Large intestine (tissue), 3 donors: Measurements from ENCODE around the gene IGLL1. TPM values are rescaled to one million over a fixed set of nuclear protein-coding genes. Genes with fewer than 3 reads are reported as not detected.

Source experiments
- DNase-seq, 2 donors: peaks; one replicate each; pipeline versions ENCODE4 v3.0.0 to v3.0.0-alpha.2; 2013
- H3K27ac ChIP-seq: one replicate; pipeline ENCODE4 v1.5.1; 2013; ENCODE audit warnings: low read length
- H3K27me3 ChIP-seq: 2 replicates; pipeline ENCODE4 v1.6.1; 2013; ENCODE audit warnings: low read length; ENCODE audit not compliant: control insufficient read depth, insufficient read depth
- H3K36me3 ChIP-seq: 2 replicates; pipeline ENCODE4 v1.6.1; 2013; ENCODE audit warnings: low read length; ENCODE audit not compliant: control insufficient read depth, insufficient read depth
- H3K4me1 ChIP-seq: one replicate; pipeline ENCODE4 v1.6.1; 2013; ENCODE audit warnings: low read length; ENCODE audit not compliant: control insufficient read depth, insufficient read depth
- H3K4me3 ChIP-seq: one replicate; pipeline ENCODE4 v1.5.1; 2013; ENCODE audit warnings: low read length
- H3K9me3 ChIP-seq: one replicate; pipeline ENCODE4 v1.6.1; 2013; ENCODE audit warnings: mild to moderate bottlenecking, low read depth, low read length, moderate library complexity; ENCODE audit not compliant: control insufficient read depth
- WGBS: methylation state at CpG from one replicate; pipeline ENCODE4 v1.1.5; 2013; ENCODE audit warnings: low lambda C conversion rate; ENCODE audit not compliant: insufficient coverage; 5-methylcytosine and 5-hydroxymethylcytosine counted together
- polyA plus RNA-seq: library from polyadenylated mRNA; unstranded; fragments of 120-200 nt; gene quantifications from one replicate; pipeline ENCODE4 v1.2.1, GENCODE V29; 2013

Gene IGLL1
- polyA plus RNA-seq, 1 donor, result 0.60 TPM

GRCh38 chr22:23591201-23591791 is 11.2 kb upstream of the IGLL1 start:
- peak; percentile 26 to 34 for DNase-seq
- H3K4me1 ChIP-seq, result no peaks in the 10 kb centered on the region
- H3K27me3 ChIP-seq, result no peaks in the 10 kb centered on the region
- WGBS, result no CpG with 5 or more reads among the region's 11 CpGs
- no peak overlapping the region for H3K27ac ChIP-seq
- no peaks in the 10 kb centered on the region for H3K9me3 ChIP-seq
- H3K4me3 ChIP-seq, result no peak overlapping the region
- no peaks in the 10 kb centered on the region for H3K36me3 ChIP-seq

- no CpG with 5 or more reads among the region's 6 CpGs for WGBS
- Histone ChIP-seq H3K4me3 (no peak overlapping the region), H3K9me3 (no peaks in the 10 kb centered on the region), H3K27me3 (no peaks in the 10 kb centered on the region), H3K27ac (no peak overlapping the region), H3K4me1 (no peaks in the 10 kb centered on the region), H3K36me3 (no peaks in the 10 kb centered on the region)
- no peak for DNase-seq
These were observed 3.7 kb upstream of the IGLL1 start for GRCh38 chr22:23583836-23584235.

- Histone ChIP-seq H3K27me3 (no peaks in the 10 kb centered on the region), H3K27ac (no peak overlapping the region), H3K36me3 (no peaks in the 10 kb centered on the region), H3K4me3 (no peak overlapping the region), H3K4me1 (no peaks in the 10 kb centered on the region), H3K9me3 (no peaks in the 10 kb centered on the region)
- no CpG with 5 or more reads among the region's 7 CpGs for WGBS
- no peak for DNase-seq
These were observed 3.1 kb upstream of the IGLL1 start for GRCh38 chr22:23583153-23583552.

- no peak overlapping the region for H3K4me3 ChIP-seq
- no peaks in the 10 kb centered on the region for H3K9me3 ChIP-seq
- no peak overlapping the region for H3K27ac ChIP-seq
- H3K4me1 ChIP-seq, result no peaks in the 10 kb centered on the region
- no peaks in the 10 kb centered on the region for H3K27me3 ChIP-seq
- WGBS, result no CpG with 5 or more reads among the region's 8 CpGs
- no peaks in the 10 kb centered on the region for H3K36me3 ChIP-seq
- no peak for DNase-seq
These were observed 1.2 kb upstream of the IGLL1 start for GRCh38 chr22:23581260-23581650.

- no peak overlapping the region for H3K4me3 ChIP-seq
- 100% methylated on average over 1 of the region's 11 CpGs for WGBS
- H3K36me3 ChIP-seq, result no peaks in the 10 kb centered on the region
- H3K4me1 ChIP-seq, result no peaks in the 10 kb centered on the region
- H3K9me3 ChIP-seq, result no peaks in the 10 kb centered on the region
- H3K27ac ChIP-seq, result no peak overlapping the region
- H3K27me3 ChIP-seq, result no peaks in the 10 kb centered on the region
- no peak for DNase-seq
These were observed 628 bp upstream of the IGLL1 start for GRCh38 chr22:23580576-23581259.

- no peaks in the 10 kb centered on the region for H3K36me3 ChIP-seq
- no peaks in the 10 kb centered on the region for H3K27me3 ChIP-seq
- no peaks in the 10 kb centered on the region for H3K4me1 ChIP-seq
- no peak for DNase-seq
- no CpG with 5 or more reads among the region's 5 CpGs for WGBS
- no peak overlapping the region for H3K4me3 ChIP-seq
- no peaks in the 10 kb centered on the region for H3K9me3 ChIP-seq
- H3K27ac ChIP-seq, result no peak overlapping the region
These were observed 810 bp downstream of the IGLL1 start for GRCh38 chr22:23579280-23579679.

GRCh38 chr22:23578306-23578705 is 1.8 kb downstream of the IGLL1 start:
- Histone ChIP-seq H3K4me1 (no peaks in the 10 kb centered on the region), H3K27me3 (no peaks in the 10 kb centered on the region), H3K9me3 (no peaks in the 10 kb centered on the region), H3K36me3 (no peaks in the 10 kb centered on the region), H3K27ac (no peak overlapping the region), H3K4me3 (no peak overlapping the region)
- no peak for DNase-seq
- WGBS, result no CpG with 5 or more reads among the region's 11 CpGs

GRCh38 chr22:23576681-23577080 is 3.4 kb downstream of the IGLL1 start:
- Histone ChIP-seq H3K27ac (no peak overlapping the region), H3K4me3 (no peak overlapping the region), H3K36me3 (no peaks in the 10 kb centered on the region), H3K4me1 (no peaks in the 10 kb centered on the region), H3K27me3 (no peaks in the 10 kb centered on the region), H3K9me3 (no peaks in the 10 kb centered on the region)
- DNase-seq, result no peak
- WGBS, result 81% methylated on average over 4 of the region's 5 CpGs

- no peak for DNase-seq
- no peaks in the 10 kb centered on the region for H3K36me3 ChIP-seq
- H3K27me3 ChIP-seq, result no peaks in the 10 kb centered on the region
- H3K9me3 ChIP-seq, result no peaks in the 10 kb centered on the region
- no peak overlapping the region for H3K27ac ChIP-seq
- H3K4me1 ChIP-seq, result no peaks in the 10 kb centered on the region
- no CpG with 5 or more reads among the region's 4 CpGs for WGBS
- H3K4me3 ChIP-seq, result no peak overlapping the region
These were observed 4.5 kb downstream of the IGLL1 start for GRCh38 chr22:23575601-23576000.

- Histone ChIP-seq H3K36me3 (no peaks in the 10 kb centered on the region), H3K27ac (no peak overlapping the region), H3K9me3 (no peaks in the 10 kb centered on the region), H3K4me3 (no peak overlapping the region), H3K27me3 (no peaks in the 10 kb centered on the region), H3K4me1 (no peaks in the 10 kb centered on the region)
- DNase-seq, result no peak
- no CpG with 5 or more reads among the region's 8 CpGs for WGBS
These were observed 5.2 kb downstream of the IGLL1 start for GRCh38 chr22:23574877-23575276.

- Histone ChIP-seq H3K9me3 (no peaks in the 10 kb centered on the region), H3K27me3 (no peaks in the 10 kb centered on the region), H3K36me3 (no peaks in the 10 kb centered on the region), H3K4me3 (no peak overlapping the region), H3K4me1 (no peaks in the 10 kb centered on the region), H3K27ac (no peak overlapping the region)
- DNase-seq, result no peak
- WGBS, result no CpG with 5 or more reads among the region's 4 CpGs
These were observed 5.7 kb downstream of the IGLL1 start for GRCh38 chr22:23574371-23574811.
